NCI-H2107 treated with DMSO at 0.1 percent for 48 hours (cell line): ENCODE data around the gene PSMC5.

Source experiments
- DNase-seq: peaks from one replicate; lab custom pipeline; 2025; ENCODE audit not compliant: unreplicated experiment; lab: John Stamatoyannopoulos, UW

The PSMC5 gene

GRCh38 chr17:63820963-63821561 lies 6.2 kb upstream of the PSMC5 start:
- no peak for DNase-seq

- DNase-seq, result no peak
Measured at GRCh38 chr17:63821804-63822203, 5.4 kb upstream of the PSMC5 start.

GRCh38 chr17:63822537-63822936 lies 4.7 kb upstream of the PSMC5 start:
- no peak for DNase-seq

- DNase-seq, result no peak
Measured at GRCh38 chr17:63823659-63824331, 3.4 kb upstream of the PSMC5 start.

- no peak for DNase-seq
Measured at GRCh38 chr17:63824362-63824761, 2.9 kb upstream of the PSMC5 start.

- DNase-seq, result no peak
Measured at GRCh38 chr17:63826468-63827001, 696 bp upstream of the PSMC5 start.

- DNase-seq, result no peak
Measured at GRCh38 chr17:63827801-63828221, 580 bp downstream of the PSMC5 start.

GRCh38 chr17:63828936-63829335 lies 1.7 kb downstream of the PSMC5 start:
- DNase-seq, result no peak

GRCh38 chr17:63830278-63830677 lies 3.0 kb downstream of the PSMC5 start:
- DNase-seq, result no peak

- no peak for DNase-seq
Measured at GRCh38 chr17:63830904-63831491, 3.8 kb downstream of the PSMC5 start.

GRCh38 chr17:63831505-63831904 lies 4.3 kb downstream of the PSMC5 start:
- DNase-seq, result no peak

- DNase-seq, result no peak
Measured at GRCh38 chr17:63832014-63832413, 4.8 kb downstream of the PSMC5 start.

- DNase-seq, result no peak
Measured at GRCh38 chr17:63832455-63832854, 5.2 kb downstream of the PSMC5 start.

GRCh38 chr17:63833026-63833740 lies 6.0 kb downstream of the PSMC5 start:
- DNase-seq, result no peak

GRCh38 chr17:63833741-63834373 lies 6.6 kb downstream of the PSMC5 start:
- no peak for DNase-seq

- peak; percentile 81 for DNase-seq
Measured at GRCh38 chr17:63834431-63835166, 7.4 kb downstream of the PSMC5 start.

- no peak for DNase-seq
Measured at GRCh38 chr17:63835167-63835720, 8.0 kb downstream of the PSMC5 start.

GRCh38 chr17:63836811-63837210 lies 9.6 kb downstream of the PSMC5 start:
- no peak for DNase-seq

- DNase-seq, result no peak
Measured at GRCh38 chr17:63837480-63837879, 10.2 kb downstream of the PSMC5 start.

GRCh38 chr17:63837962-63838600 lies 10.8 kb downstream of the PSMC5 start:
- no peak for DNase-seq
